SU-DHL-6 (cell line): Measurements from ENCODE around the gene NTMT2.

Experiments
- H2AFZ ChIP-seq: fragments of 200-600 bp; sonication (generic); 2 replicates; pipeline ENCODE4 v1.6.1; 2014; ENCODE audit warnings: low read depth, mild to moderate bottlenecking, moderate library complexity, mixed read lengths, antibody characterized with exemption, low read length; ENCODE audit not compliant: severe bottlenecking
- H3F3A ChIP-seq: fragments of 200-600 bp; shearing (Covaris generic); 2 replicates; pipeline ENCODE4 v1.6.0; 2016; ENCODE audit warnings: antibody characterized with exemption, mild to moderate bottlenecking; ENCODE audit not compliant: insufficient read depth
- H3K27ac ChIP-seq: fragments of 200-600 bp; sonication (generic); 2 replicates; pipeline ENCODE4 v1.5.1; 2016; ENCODE audit warnings: low read depth, mild to moderate bottlenecking, low read length, moderate library complexity, mixed read lengths
- H3K27me3 ChIP-seq: fragments of 200-600 bp; sonication (generic), shearing (Covaris generic); 2 replicates; pipeline ENCODE4 v1.6.0; 2014; ENCODE audit warnings: mild to moderate bottlenecking, low read length
- H3K36me3 ChIP-seq: fragments of 200-600 bp; sonication (generic); 2 replicates; pipeline ENCODE4 v1.6.1; 2014; ENCODE audit warnings: mild to moderate bottlenecking, low read length, mixed read lengths
- H3K4me2 ChIP-seq: fragments of 300-600, 200-600 bp; shearing (Covaris generic), sonication (generic); 2 replicates; pipeline ENCODE4 v1.6.0; 2014; ENCODE audit warnings: low read length, low read depth, mild to moderate bottlenecking; ENCODE audit not compliant: poor library complexity, severe bottlenecking
- H3K4me3 ChIP-seq: fragments of 200-600 bp; sonication (generic); 2 replicates; pipeline ENCODE4 v1.5.1; 2014; ENCODE audit warnings: antibody characterized with exemption, low read length, mild to moderate bottlenecking, mixed read lengths; ENCODE audit not compliant: insufficient read depth, poor library complexity, severe bottlenecking
- H3K79me2 ChIP-seq: fragments of 200-600 bp; sonication (generic); 2 replicates; pipeline ENCODE4 v1.6.1; 2014; ENCODE audit warnings: mild to moderate bottlenecking, low read length, moderate library complexity; ENCODE audit not compliant: insufficient read depth
- H3K9ac ChIP-seq: fragments of 200-600 bp; sonication (generic); 2 replicates; pipeline ENCODE4 v1.7.0; 2014; ENCODE audit warnings: mild to moderate bottlenecking, low read length
- H3K9me2 ChIP-seq: fragments of 200-600 bp; sonication (generic); replicated peaks from 2 replicates; pipeline ENCODE4 v1.6.1; 2014; ENCODE audit warnings: low read length; ENCODE audit not compliant: insufficient read depth
- H3K9me3 ChIP-seq: fragments of 200-600 bp; sonication (generic); 2 replicates; pipeline ENCODE4 v1.6.1; 2014; ENCODE audit warnings: low read length, mixed read lengths; ENCODE audit not compliant: insufficient read depth
- H4K20me1 ChIP-seq: fragments of 200-600 bp; sonication (generic); 2 replicates; pipeline ENCODE4 v1.6.1; 2014; ENCODE audit warnings: low read depth, mild to moderate bottlenecking, antibody characterized with exemption, low read length, moderate library complexity, mixed read lengths
- EZH2phosphoT487 ChIP-seq: fragments of 200-600 bp; sonication (generic), shearing (Covaris generic); conservative IDR thresholded peaks from 2 replicates; pipeline ENCODE4 v1.6.1; 2018; ENCODE audit warnings: mild to moderate bottlenecking, antibody characterized with exemption, low read length, moderate library complexity, mixed read lengths
- TF ChIP-seq, protein P1 (sequence below): fragments of 200-600 bp; sonication (generic); IDR thresholded peaks from one replicate; pipeline ENCODE4 v1.5.1; 2017; ENCODE audit warnings: antibody characterized with exemption, mild to moderate bottlenecking, low read length, moderate library complexity; ENCODE audit not compliant: insufficient read depth, poor library complexity, severe bottlenecking

NTMT2 gene

GRCh38 chr1:170155055-170155454 is 9.3 kb downstream of the NTMT2 start:
- no peaks in the 10 kb centered on the region for H3K36me3 ChIP-seq
- H3K9me3 ChIP-seq, result no peaks in the 10 kb centered on the region
- no peak overlapping the region for H3K27ac ChIP-seq
- no peak overlapping the region for H2AFZ ChIP-seq
- no peaks in the 10 kb centered on the region for H4K20me1 ChIP-seq
- H3K4me2 ChIP-seq, result no peak overlapping the region
- H3K27me3 ChIP-seq, result no peaks in the 10 kb centered on the region
- TF ChIP-seq, protein P1, sequence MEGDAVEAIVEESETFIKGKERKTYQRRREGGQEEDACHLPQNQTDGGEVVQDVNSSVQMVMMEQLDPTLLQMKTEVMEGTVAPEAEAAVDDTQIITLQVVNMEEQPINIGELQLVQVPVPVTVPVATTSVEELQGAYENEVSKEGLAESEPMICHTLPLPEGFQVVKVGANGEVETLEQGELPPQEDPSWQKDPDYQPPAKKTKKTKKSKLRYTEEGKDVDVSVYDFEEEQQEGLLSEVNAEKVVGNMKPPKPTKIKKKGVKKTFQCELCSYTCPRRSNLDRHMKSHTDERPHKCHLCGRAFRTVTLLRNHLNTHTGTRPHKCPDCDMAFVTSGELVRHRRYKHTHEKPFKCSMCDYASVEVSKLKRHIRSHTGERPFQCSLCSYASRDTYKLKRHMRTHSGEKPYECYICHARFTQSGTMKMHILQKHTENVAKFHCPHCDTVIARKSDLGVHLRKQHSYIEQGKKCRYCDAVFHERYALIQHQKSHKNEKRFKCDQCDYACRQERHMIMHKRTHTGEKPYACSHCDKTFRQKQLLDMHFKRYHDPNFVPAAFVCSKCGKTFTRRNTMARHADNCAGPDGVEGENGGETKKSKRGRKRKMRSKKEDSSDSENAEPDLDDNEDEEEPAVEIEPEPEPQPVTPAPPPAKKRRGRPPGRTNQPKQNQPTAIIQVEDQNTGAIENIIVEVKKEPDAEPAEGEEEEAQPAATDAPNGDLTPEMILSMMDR, result no peak
- no peak for TF ChIP-seq EZH2phosphoT487
- no peaks in the 10 kb centered on the region for H3K79me2 ChIP-seq
- H3K9ac ChIP-seq, result no peak overlapping the region
- no peaks in the 10 kb centered on the region for H3F3A ChIP-seq
- H3K9me2 ChIP-seq, result 0 out of 2 replicates have a peak, but pooled peaks cover 6% of the 10 kb centered on the region
- no peak overlapping the region for H3K4me3 ChIP-seq

- H3K27me3 ChIP-seq, result no peaks in the 10 kb centered on the region
These were observed 10.8 kb downstream of the NTMT2 start for GRCh38 chr1:170156594-170156993.

GRCh38 chr1:170157820-170158219 is 12.1 kb downstream of the NTMT2 start:
- Histone ChIP-seq H3K27me3 (no peaks in the 10 kb centered on the region), H3K4me3 (no peak overlapping the region), H3K4me2 (no peak overlapping the region), H4K20me1 (no peaks in the 10 kb centered on the region), H3F3A (no peaks in the 10 kb centered on the region), H3K36me3 (no peaks in the 10 kb centered on the region), H3K9me3 (no peaks in the 10 kb centered on the region), H2AFZ (no peak overlapping the region), H3K9me2 (no peaks in the 10 kb centered on the region), H3K79me2 (no peaks in the 10 kb centered on the region), H3K9ac (no peak overlapping the region), H3K27ac (no peak overlapping the region)
- no peak for TF ChIP-seq EZH2phosphoT487
- TF ChIP-seq, protein P1, result no peak

More at GRCh38 chr1:170156594-170156993, 10.8 kb downstream of the NTMT2 start:
- H3K4me2 ChIP-seq, result no peak overlapping the region
- H3K36me3 ChIP-seq, result no peaks in the 10 kb centered on the region
- H3K9ac ChIP-seq, result no peak overlapping the region
- no peak overlapping the region for H3K27ac ChIP-seq
- H3K79me2 ChIP-seq, result no peaks in the 10 kb centered on the region
- no peak overlapping the region for H2AFZ ChIP-seq
- TF ChIP-seq, protein P1, result no peak
- no peak for TF ChIP-seq EZH2phosphoT487
- no peaks in the 10 kb centered on the region for H3F3A ChIP-seq
- no peaks in the 10 kb centered on the region for H3K9me3 ChIP-seq
- no peaks in the 10 kb centered on the region for H3K9me2 ChIP-seq
- H4K20me1 ChIP-seq, result no peaks in the 10 kb centered on the region
- H3K4me3 ChIP-seq, result no peak overlapping the region
